Measurements from ENCODE around the gene MORC1. TPM values are rescaled to one million over a fixed set of nuclear protein-coding genes. Genes with fewer than 3 reads are reported as not detected.

MORC1 gene
- total and polyA plus RNA-seq, 3 donors from 2014 or later, result 15.4 to 19.4 (median 16.0) TPM

DNA sequence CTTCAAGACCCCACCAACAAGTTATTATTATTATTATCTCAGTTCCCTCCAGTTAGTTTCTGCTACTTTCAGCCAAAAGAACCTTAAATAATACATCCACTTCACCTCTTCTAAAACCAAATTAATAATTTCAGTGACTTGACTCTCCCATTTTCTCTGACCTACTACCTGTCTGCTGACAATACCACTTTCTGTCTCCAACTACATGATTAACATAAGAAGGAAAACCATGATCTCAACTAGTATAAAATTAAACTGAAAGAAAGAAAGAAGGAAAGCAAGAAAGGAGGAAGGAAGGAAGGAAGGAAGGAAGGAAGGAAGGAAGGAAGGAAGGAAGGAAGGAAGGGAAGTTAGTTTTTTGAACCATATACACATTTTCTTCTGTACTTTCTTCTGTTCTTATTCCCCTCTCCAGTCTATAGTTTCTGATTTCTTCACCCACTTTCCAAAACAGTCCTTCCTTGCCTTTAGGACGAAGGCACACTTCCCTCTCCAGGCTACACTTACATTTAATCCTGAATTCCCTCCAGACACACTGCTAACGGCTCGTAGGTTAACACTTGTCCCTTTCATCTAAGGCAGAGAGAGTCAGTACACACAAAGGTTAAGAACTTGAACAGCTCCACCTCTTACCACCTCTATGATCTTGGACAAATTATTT lies 84.8 kb downstream of the MORC1 start:
- H3K36me3 ChIP-seq (ENCODE audit: low read depth, missing control alignments), result no peaks in the 10 kb centered on the region
- 78 to 88% methylated on average over 3 of the region's 3 CpGs for WGBS, 2 donors
- no peak for TF ChIP-seq POLR2A (IDR thresholded peaks at IDR 0.05)
- TF ChIP-seq, protein P1, sequence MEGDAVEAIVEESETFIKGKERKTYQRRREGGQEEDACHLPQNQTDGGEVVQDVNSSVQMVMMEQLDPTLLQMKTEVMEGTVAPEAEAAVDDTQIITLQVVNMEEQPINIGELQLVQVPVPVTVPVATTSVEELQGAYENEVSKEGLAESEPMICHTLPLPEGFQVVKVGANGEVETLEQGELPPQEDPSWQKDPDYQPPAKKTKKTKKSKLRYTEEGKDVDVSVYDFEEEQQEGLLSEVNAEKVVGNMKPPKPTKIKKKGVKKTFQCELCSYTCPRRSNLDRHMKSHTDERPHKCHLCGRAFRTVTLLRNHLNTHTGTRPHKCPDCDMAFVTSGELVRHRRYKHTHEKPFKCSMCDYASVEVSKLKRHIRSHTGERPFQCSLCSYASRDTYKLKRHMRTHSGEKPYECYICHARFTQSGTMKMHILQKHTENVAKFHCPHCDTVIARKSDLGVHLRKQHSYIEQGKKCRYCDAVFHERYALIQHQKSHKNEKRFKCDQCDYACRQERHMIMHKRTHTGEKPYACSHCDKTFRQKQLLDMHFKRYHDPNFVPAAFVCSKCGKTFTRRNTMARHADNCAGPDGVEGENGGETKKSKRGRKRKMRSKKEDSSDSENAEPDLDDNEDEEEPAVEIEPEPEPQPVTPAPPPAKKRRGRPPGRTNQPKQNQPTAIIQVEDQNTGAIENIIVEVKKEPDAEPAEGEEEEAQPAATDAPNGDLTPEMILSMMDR (IDR thresholded peaks at IDR 0.05), result no peak
- no peak overlapping the region for H3K27ac ChIP-seq
- no peak for DNase-seq
- H3K4me3 ChIP-seq, result no peak overlapping the region
- no peaks in the 10 kb centered on the region for H3K27me3 ChIP-seq
- no peaks in the 10 kb centered on the region for H3K4me1 ChIP-seq
- intact Hi-C loops (cut with DNase I; ENCODE audit: low total_unique reads), result no loop called here
- H3K9me3 ChIP-seq, result no peaks in the 10 kb centered on the region

DNA sequence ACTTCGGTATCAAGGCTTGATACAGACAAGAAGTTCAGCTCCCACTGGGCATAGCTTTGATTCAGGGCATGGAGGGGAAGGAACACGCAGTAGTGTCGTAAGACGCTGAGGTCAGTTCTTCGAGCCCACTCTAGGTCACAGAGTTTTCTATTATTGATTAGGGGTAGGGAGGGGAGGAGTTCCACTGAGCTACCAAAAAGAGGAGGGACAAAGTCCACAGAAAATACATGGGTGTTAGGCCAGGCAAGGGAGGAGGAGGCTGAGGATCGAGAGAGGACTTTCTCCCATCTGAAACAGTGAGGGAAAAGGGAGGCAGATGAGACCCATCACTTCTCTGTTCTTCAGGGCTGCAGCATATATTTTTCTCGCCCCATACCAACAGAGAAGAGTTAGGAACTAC lies 89.2 kb downstream of the MORC1 start:
- no peaks in the 10 kb centered on the region for H3K9me3 ChIP-seq
- TF ChIP-seq POLR2A (IDR thresholded peaks at IDR 0.05), result no peak
- TF ChIP-seq, protein P1 (IDR thresholded peaks at IDR 0.05), result no peak

DNA sequence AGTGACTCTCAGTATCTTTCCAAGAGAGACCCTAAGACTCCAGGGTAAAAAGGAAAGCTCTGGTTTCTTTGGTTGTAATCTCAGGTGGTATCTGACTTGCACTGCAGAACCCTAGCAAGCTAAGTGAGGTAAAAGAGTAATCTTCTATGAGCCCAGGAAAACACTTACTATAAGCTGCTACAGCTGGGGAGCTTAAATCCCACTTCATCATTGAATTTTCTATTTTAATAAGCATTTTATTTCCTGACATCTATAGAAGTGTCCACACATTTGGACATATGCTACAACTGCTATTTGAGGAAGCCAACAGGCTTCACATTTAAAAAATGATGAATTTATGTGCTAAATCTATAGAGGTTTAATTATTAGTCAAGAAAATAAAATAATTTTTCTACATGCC lies 91.1 kb downstream of the MORC1 start:
- no peak for DNase-seq
- no peaks in the 10 kb centered on the region for H3K4me1 ChIP-seq
- H3K4me3 ChIP-seq, result no peak overlapping the region
- no peak overlapping the region for H3K27ac ChIP-seq
- intact Hi-C loops (cut with DNase I; ENCODE audit: low total_unique reads), result no loop called here
- no peaks in the 10 kb centered on the region for H3K9me3 ChIP-seq
- TF ChIP-seq, protein P1 (IDR thresholded peaks at IDR 0.05), result no peak
- TF ChIP-seq POLR2A (IDR thresholded peaks at IDR 0.05), result no peak
- H3K36me3 ChIP-seq (ENCODE audit: low read depth, missing control alignments), result no peaks in the 10 kb centered on the region
- no peaks in the 10 kb centered on the region for H3K27me3 ChIP-seq

More for the DNA sequence above, 89.2 kb downstream of the MORC1 start:
- Histone ChIP-seq H3K36me3 (ENCODE audit: low read depth, missing control alignments) (no peaks in the 10 kb centered on the region), H3K4me3 (no peak overlapping the region), H3K27ac (no peak overlapping the region), H3K27me3 (no peaks in the 10 kb centered on the region), H3K4me1 (no peaks in the 10 kb centered on the region)
- WGBS, 2 donors, result 93 to 96% methylated on average over 7 of the region's 7 CpGs
- no peak for DNase-seq
- intact Hi-C loops (cut with DNase I; ENCODE audit: low total_unique reads), result no loop called here

DNA sequence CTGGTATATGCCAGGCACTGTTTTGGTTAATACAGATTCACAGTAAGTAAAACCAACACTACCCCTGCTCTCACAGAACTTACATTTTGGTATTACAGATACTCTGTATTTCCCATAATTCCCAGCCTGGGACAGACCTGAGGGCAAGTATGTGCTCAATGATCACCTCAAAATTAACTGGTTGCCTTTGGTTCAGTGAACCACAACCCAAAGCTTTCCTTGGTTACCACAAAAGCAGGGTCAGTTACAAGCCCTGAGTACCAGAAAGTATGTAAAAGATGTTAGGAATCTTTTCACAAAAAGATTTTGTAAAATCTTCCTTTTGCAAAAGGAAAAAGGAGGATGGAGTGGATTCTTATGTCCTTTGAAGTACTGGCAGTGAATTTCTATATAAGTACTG lies 92.0 kb downstream of the MORC1 start:
- no peak overlapping the region for H3K4me3 ChIP-seq
- H3K27me3 ChIP-seq, result no peaks in the 10 kb centered on the region
- H3K36me3 ChIP-seq (ENCODE audit: low read depth, missing control alignments), result no peaks in the 10 kb centered on the region
- no peak for DNase-seq
- H3K27ac ChIP-seq, result no peak overlapping the region
- no peak for TF ChIP-seq POLR2A (IDR thresholded peaks at IDR 0.05)
- TF ChIP-seq, protein P1 (IDR thresholded peaks at IDR 0.05), result no peak
- H3K9me3 ChIP-seq, result no peaks in the 10 kb centered on the region
- H3K4me1 ChIP-seq, result no peaks in the 10 kb centered on the region
- intact Hi-C loops (cut with DNase I; ENCODE audit: low total_unique reads), result no loop called here

DNA sequence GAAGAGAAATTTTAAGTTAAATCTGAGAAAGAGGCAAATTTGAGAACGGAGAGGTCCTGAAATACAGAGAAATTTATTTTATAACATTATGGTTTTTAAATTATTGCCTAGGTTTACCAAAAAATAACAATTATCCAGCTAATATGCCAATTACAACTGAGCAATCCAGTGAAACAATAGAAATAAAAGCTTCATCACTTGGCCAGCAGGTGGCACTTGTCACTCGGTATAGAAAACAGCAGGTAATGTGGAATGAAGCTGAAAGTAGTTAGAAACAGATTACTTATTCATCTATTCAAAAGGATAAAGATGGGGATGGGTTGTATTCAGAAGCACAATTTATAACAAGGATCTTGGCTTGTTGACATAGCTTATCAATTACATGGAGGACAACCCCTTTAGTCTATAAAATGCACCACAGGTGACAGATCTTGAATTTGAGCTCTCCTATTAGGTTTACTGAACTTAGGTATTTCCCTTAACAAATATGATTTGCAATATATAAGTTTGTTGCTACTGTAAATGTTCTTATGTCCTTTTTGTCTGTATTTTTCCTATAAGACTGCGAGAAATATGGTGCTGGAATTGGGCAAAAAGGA lies 94.2 kb downstream of the MORC1 start:
- 49 to 57% methylated on average over 3 of the region's 3 CpGs for WGBS, 2 donors
- no peaks in the 10 kb centered on the region for H3K36me3 ChIP-seq (ENCODE audit: low read depth, missing control alignments)
- H3K9me3 ChIP-seq, result no peaks in the 10 kb centered on the region
- no peaks in the 10 kb centered on the region for H3K4me1 ChIP-seq
- H3K4me3 ChIP-seq, result no peak overlapping the region
- DNase-seq, result peak; percentile 51
- TF ChIP-seq, protein P1 (IDR thresholded peaks at IDR 0.05), result peak in 2 of 3 experiments; percentile 54 to 76
- no peak for TF ChIP-seq POLR2A (IDR thresholded peaks at IDR 0.05)
- no peaks in the 10 kb centered on the region for H3K27me3 ChIP-seq
- intact Hi-C loops (cut with DNase I; ENCODE audit: low total_unique reads), result no loop called here
- no peak overlapping the region for H3K27ac ChIP-seq

All from testis (tissue), 3 donors.